GM13977 (cell line): ENCODE data around the gene TPM1.

Experiments used
- DNase-seq: peaks from one replicate; pipeline ENCODE4 v3.0.0; 2012; ENCODE audit warnings: low spot score
- in situ Hi-C: fragments of 300-500 bp; cut with MboI; formaldehyde crosslinking; loops from one replicate; pipeline ENCODE4 v1.12.0; 2022; ENCODE audit warnings: low sequenced_read_pairs, low pct_unique_long_range_greater_than_20kb, mixed read lengths, inconsistent platforms; ENCODE audit not compliant: unreplicated experiment
- TF ChIP-seq, protein P1 (sequence below): IDR thresholded peaks from 2 replicates; pipeline ENCODE4 v1.5.1; 2012; ENCODE audit warnings: mild to moderate bottlenecking, control low read depth; ENCODE audit not compliant: insufficient read depth; ENCODE audit errors: extremely low read depth, missing control alignments

TPM1 gene

GRCh38 chr15:63047792-63048114, 5.2 kb downstream of the TPM1 start:
- DNase-seq, result no peak
- in situ Hi-C loops, result no loop called here
- TF ChIP-seq, protein P1, sequence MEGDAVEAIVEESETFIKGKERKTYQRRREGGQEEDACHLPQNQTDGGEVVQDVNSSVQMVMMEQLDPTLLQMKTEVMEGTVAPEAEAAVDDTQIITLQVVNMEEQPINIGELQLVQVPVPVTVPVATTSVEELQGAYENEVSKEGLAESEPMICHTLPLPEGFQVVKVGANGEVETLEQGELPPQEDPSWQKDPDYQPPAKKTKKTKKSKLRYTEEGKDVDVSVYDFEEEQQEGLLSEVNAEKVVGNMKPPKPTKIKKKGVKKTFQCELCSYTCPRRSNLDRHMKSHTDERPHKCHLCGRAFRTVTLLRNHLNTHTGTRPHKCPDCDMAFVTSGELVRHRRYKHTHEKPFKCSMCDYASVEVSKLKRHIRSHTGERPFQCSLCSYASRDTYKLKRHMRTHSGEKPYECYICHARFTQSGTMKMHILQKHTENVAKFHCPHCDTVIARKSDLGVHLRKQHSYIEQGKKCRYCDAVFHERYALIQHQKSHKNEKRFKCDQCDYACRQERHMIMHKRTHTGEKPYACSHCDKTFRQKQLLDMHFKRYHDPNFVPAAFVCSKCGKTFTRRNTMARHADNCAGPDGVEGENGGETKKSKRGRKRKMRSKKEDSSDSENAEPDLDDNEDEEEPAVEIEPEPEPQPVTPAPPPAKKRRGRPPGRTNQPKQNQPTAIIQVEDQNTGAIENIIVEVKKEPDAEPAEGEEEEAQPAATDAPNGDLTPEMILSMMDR, result no peak

DNA sequence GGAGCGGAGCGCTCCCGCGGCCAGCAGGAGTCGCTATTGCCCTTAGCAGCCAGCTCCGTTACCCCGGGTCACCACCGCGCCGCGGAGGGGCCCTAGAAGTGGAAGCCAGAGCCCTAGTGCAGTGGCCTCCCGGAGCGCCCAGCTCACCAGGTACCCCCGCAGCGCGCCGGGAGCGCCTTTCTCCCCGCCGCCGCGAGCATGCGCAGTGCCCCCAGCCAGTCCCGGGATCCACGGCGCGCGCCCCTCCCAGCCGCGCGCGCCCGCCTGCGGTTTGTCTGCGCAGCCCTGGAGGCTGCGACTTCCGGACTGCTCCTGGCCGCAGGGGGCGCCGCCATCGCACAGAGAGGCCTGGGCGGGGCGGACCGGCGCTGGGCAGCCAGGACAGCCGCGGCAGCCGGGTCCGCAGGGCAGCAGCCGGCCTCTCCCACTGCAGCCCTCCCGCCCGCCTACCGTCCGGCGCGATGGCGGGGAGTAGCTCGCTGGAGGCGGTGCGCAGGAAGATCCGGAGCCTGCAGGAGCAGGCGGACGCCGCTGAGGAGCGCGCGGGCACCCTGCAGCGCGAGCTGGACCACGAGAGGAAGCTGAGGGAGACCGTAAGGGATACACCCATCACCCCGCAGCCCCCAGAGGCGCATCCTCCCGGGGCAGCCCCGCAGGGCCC, 5.7 kb downstream of the TPM1 start:
- peak; percentile 96 for DNase-seq
- in situ Hi-C loops, result no loop called here
- TF ChIP-seq, protein P1, result peak; percentile 93

- DNase-seq, result peak; percentile 36
- in situ Hi-C loops, result no loop called here
- TF ChIP-seq, protein P1, result no peak
These were observed 6.5 kb downstream of the TPM1 start for GRCh38 chr15:63048776-63049665.

DNA sequence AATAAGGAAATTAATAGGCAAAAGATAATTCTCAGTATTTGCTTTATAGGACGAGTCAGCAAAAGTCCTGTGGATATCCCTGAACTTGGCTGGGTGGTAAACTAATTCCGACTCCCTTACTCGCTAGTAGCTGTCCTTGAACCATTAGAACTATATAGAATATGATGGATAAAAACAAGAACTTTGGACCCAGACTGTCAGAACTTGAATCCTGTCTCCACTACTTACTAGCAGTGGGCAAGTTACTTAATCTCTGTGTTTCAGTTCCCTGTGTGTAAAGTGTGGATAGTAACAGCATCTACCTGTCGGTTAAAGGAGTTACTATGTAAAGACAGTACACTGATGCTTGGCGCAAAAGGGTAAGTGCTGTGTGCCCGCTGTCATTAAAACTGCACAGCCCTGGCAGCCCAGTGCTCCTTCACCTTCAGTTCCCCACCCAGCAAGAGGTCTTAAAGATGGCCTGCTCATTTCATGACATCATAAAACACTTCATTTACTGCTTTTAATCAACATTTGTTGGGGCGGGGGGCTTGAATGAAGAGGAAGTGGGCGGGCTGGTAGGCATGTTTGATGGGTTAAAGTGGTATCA, 7.3 kb downstream of the TPM1 start:
- in situ Hi-C loops, result no loop called here
- DNase-seq, result no peak
- TF ChIP-seq, protein P1, result no peak

DNA sequence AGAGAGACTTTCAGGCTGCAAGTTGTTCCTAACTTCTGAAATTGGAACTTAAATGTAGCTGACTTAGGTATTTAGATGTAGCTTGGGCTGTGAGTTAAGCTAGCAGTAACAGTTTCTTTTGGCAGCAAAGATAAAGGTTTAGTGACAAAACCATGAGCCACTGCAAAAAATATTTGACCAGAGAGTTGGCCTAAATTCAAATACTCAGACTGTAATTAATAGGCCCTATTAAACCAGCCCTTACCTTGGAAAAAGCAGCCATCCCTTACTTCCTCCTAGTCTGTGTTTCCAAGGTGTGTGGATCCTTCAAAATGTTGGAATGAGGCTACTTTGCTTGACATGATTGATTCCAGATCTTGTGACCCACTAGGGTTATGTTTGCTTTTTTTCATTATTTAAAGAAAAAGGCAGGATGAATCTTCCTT, 8.2 kb downstream of the TPM1 start:
- in situ Hi-C loops, result no loop called here
- DNase-seq, result no peak
- TF ChIP-seq, protein P1, result no peak

DNA sequence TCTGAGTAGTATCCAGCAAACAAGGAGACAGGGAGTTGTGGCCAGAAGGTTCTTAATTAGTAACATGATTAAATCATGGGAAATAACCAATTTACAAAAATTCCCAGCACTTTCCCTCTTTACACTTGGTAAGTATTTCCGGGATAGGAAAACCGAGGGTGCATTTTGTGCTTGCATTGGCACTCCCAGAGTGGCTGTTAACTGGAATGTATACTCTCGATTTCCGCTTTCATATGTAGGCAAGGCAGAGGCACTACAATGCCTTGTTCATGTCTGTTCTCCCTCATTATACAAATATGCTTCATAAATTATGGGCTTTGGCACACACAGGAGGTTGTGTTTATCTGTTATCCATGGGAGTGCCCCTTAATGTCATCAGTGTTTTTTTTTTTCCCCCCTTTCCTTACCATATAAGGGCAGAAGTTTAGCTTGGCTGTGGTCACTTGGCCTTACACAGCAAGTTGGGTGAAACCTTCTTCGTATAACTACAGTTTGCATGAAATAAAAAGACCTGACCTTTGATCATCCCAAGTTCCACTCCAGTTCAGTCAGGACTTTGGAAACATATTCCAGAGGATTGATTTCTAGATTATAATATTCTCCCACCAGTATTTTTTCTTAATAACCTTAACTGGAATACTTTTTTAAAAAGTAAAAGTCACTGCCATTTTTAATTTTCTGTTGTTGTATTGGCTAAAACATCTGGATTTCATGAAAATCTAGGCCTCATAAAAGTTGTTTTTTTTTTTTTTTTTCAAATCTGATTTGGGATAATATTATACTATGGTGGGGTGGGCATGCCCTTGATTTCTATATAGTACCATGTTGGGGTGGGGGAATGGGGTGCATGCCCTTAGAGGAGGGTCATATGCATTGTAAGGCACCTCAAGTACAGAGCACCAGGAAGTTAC, 8.9 kb downstream of the TPM1 start:
- TF ChIP-seq, protein P1, result no peak
- in situ Hi-C loops, result no loop called here
- no peak for DNase-seq
